ENCODE data around the gene DLG2.

Gene DLG2

GRCh38 chr11:83709434-83709833 lies 1917.7 kb downstream of the DLG2 start:
- TF ChIP-seq, protein P1, sequence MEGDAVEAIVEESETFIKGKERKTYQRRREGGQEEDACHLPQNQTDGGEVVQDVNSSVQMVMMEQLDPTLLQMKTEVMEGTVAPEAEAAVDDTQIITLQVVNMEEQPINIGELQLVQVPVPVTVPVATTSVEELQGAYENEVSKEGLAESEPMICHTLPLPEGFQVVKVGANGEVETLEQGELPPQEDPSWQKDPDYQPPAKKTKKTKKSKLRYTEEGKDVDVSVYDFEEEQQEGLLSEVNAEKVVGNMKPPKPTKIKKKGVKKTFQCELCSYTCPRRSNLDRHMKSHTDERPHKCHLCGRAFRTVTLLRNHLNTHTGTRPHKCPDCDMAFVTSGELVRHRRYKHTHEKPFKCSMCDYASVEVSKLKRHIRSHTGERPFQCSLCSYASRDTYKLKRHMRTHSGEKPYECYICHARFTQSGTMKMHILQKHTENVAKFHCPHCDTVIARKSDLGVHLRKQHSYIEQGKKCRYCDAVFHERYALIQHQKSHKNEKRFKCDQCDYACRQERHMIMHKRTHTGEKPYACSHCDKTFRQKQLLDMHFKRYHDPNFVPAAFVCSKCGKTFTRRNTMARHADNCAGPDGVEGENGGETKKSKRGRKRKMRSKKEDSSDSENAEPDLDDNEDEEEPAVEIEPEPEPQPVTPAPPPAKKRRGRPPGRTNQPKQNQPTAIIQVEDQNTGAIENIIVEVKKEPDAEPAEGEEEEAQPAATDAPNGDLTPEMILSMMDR (IDR thresholded peaks at IDR 0.05; ENCODE audit: low read depth, low read length), result no peak
- H3K4me3 ChIP-seq (ENCODE audit: low read depth, low read length), result no peak overlapping the region
- no peak for DNase-seq (ENCODE audit: low read depth, low spot score)
- in situ Hi-C loops (cut with HindIII; ENCODE audit: low sequenced_read_pairs), result no loop called here

DNA sequence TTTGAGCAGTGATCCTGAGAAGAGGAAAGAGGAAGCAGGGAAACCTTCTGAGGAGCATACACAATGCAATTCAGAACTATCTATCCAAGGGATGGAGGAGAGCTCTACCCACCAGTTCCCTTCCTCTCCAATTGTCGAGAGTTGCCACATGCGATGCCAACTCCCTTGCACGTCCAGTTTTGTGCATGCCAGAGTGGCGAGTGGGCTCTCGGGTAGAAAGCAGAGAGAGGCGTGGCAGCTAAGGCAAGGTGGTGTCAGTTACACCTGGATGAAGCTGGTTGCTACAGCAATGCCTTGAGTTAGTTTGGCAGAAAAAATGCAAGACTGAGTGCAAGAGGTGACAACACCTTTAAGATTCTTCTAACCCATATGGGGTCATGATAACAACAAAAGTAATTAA lies 1920.6 kb downstream of the DLG2 start:
- no peak for DNase-seq (ENCODE audit: low read depth, low spot score)
- no peak overlapping the region for H3K4me3 ChIP-seq (ENCODE audit: low read depth, low read length)
- TF ChIP-seq, protein P1 (IDR thresholded peaks at IDR 0.05; ENCODE audit: low read depth, low read length), result no peak
- in situ Hi-C loops (cut with HindIII; ENCODE audit: low sequenced_read_pairs), result no loop called here

- TF ChIP-seq, protein P1 (IDR thresholded peaks at IDR 0.05; ENCODE audit: low read depth, low read length), result no peak
- in situ Hi-C loops (cut with HindIII; ENCODE audit: low sequenced_read_pairs), result no loop called here
- no peak for DNase-seq (ENCODE audit: low read depth, low spot score)
- H3K4me3 ChIP-seq (ENCODE audit: low read depth, low read length), result no peak overlapping the region
Measured at GRCh38 chr11:83702796-83703195, 1924.3 kb downstream of the DLG2 start.

- TF ChIP-seq, protein P1 (IDR thresholded peaks at IDR 0.05; ENCODE audit: low read depth, low read length), result no peak
- in situ Hi-C loops (cut with HindIII; ENCODE audit: low sequenced_read_pairs), result no loop called here
- no peak for DNase-seq (ENCODE audit: low read depth, low spot score)
Measured at GRCh38 chr11:83697518-83697917, 1929.6 kb downstream of the DLG2 start.

GRCh38 chr11:83695046-83695445 lies 1932.1 kb downstream of the DLG2 start:
- no peak overlapping the region for H3K4me3 ChIP-seq (ENCODE audit: low read depth, low read length)
- TF ChIP-seq, protein P1 (IDR thresholded peaks at IDR 0.05; ENCODE audit: low read depth, low read length), result no peak
- in situ Hi-C loops (cut with HindIII; ENCODE audit: low sequenced_read_pairs), result no loop called here
- no peak for DNase-seq (ENCODE audit: low read depth, low spot score)

More at GRCh38 chr11:83697518-83697917, 1929.6 kb downstream of the DLG2 start:
- no peak overlapping the region for H3K4me3 ChIP-seq (ENCODE audit: low read depth, low read length)

DNA sequence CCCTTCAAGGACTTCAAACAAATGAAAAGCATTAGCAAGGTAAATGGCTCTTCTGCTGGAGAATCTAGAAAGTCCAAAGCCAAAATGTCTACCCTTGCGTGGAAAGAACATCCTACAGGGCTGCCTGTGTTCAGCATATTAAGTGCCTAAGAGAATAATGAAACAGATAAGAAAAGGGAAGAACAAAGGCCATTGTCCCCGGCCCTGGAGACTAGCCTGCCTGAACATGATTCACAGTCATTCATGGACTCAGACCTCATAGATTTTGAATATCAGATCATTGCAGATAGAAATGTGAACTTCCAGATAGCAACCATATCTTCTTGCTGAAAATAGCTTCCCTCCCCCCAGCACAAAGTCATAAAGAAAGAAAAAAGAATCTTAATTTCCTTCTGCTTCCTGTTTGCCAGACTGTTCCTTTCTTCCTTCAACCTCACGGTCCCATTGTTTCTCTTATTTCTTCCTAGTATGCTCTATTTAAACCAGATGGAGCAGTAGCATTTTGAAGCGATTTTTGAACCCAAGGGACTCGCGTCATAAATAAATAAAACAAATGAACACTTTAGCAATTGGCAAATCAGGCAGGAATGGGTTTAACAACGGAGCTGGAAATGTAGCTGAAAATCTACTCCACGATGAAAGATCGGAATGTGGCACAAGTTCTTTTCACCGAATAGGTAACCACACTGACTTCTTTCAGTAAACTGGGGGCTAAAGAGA lies 1932.8 kb downstream of the DLG2 start:
- no peak for DNase-seq (ENCODE audit: low read depth, low spot score)
- TF ChIP-seq, protein P1 (IDR thresholded peaks at IDR 0.05; ENCODE audit: low read depth, low read length), result no peak
- in situ Hi-C loops (cut with HindIII; ENCODE audit: low sequenced_read_pairs), result no loop called here
- no peak overlapping the region for H3K4me3 ChIP-seq (ENCODE audit: low read depth, low read length)

Measured in astrocyte of the spinal cord (primary cell).